Thyroid gland (tissue), 4 donors: ENCODE measurements around the gene SLAMF6.

Source experiments
- CTCF ChIP-seq, 6 experiments: fragments of 200-600 bp in 3 of 6; fragments of 450-650 bp in 3 of 6; sonication (generic) in 3 of 6; IDR thresholded peaks; one replicate each; pipeline ENCODE4 v1.5.1; 2016 to 2019; ENCODE audit warnings: antibody characterized with exemption in 6 of 6, mild to moderate bottlenecking in 2 of 6, inconsistent platforms in 1 of 6, moderate library complexity in 1 of 6
- POLR2A ChIP-seq, 2 donors: fragments of 450-650 bp; IDR thresholded peaks; one replicate each; pipeline ENCODE4 v1.6.1; 2017; ENCODE audit warnings: antibody characterized with exemption in 2 of 2, mild to moderate bottlenecking in 2 of 2, moderate library complexity in 1 of 2

GRCh38 chr1:160437432-160438316 lies 85.4 kb downstream of the SLAMF6 start:
- TF ChIP-seq CTCF (IDR thresholded peaks at IDR 0.05) (no peak), POLR2A (IDR thresholded peaks at IDR 0.05) (no peak)
